ENCODE measurements around the gene CCDC83.

Gene CCDC83

GRCh38 chr11:85821636-85822035, 33.5 kb upstream of the CCDC83 start:
- Histone ChIP-seq H2AFZ (ENCODE audit: low read length) (no peak overlapping the region), H3K27me3 (ENCODE audit: control insufficient read depth in 3 of 3, insufficient read depth in 3 of 3, low read depth in 1 of 3, low read length in 3 of 3) (no peaks in the 10 kb centered on the region), H3K36me3 (replicated peaks in 1 of 2; ENCODE audit: control insufficient read depth in 2 of 2, insufficient read depth in 2 of 2, low read length in 2 of 2) (no peaks in the 10 kb centered on the region), H2BK120ac (ENCODE audit: low read depth, low read length) (no peak overlapping the region), H3K23ac (ENCODE audit: low read depth, low read length, poor library complexity) (no peak overlapping the region), H3K4me2 (ENCODE audit: insufficient read depth, low read length, poor library complexity, severe bottlenecking) (no peak overlapping the region), H3K4me3 (ENCODE audit: low read length in 2 of 2) (no peak overlapping the region), H3K4ac (ENCODE audit: low read length) (no peak overlapping the region), H3K9me3 (replicated peaks in 1 of 2; ENCODE audit: control insufficient read depth in 2 of 2, insufficient read depth in 1 of 2, low read depth in 1 of 2, low read length in 2 of 2) (no peaks in the 10 kb centered on the region), H4K91ac (ENCODE audit: low read depth, low read length, poor library complexity) (no peak overlapping the region), H2BK15ac (ENCODE audit: low read length) (no peak overlapping the region), H2BK5ac (ENCODE audit: low read length) (no peak overlapping the region), H3K27ac (replicated peaks; ENCODE audit: low read length) (no peak overlapping the region), H3K9ac (ENCODE audit: low read depth, low read length, poor library complexity) (no peak overlapping the region), H3K14ac (ENCODE audit: low read length) (no peak overlapping the region), H3K79me1 (ENCODE audit: low read depth, low read length) (no peaks in the 10 kb centered on the region), H3K4me1 (ENCODE audit: control insufficient read depth in 2 of 2, insufficient read depth in 1 of 2, low read depth in 1 of 2, low read length in 2 of 2) (no peaks in the 10 kb centered on the region), H3K18ac (ENCODE audit: low read length) (no peak overlapping the region), H2AK5ac (ENCODE audit: low read depth, low read length) (no peak overlapping the region), H4K8ac (ENCODE audit: low read depth, low read length) (no peak overlapping the region), H2BK12ac (ENCODE audit: low read length) (no peak overlapping the region)
- no peak for DNase-seq (ENCODE audit: low spot score)
- WGBS, 2 donors (ENCODE audit: extremely low coverage in 2 of 2, insufficient read length in 2 of 2, insufficient replicate concordance in 1 of 2): no CpG with 5 or more reads among the region's 1 CpG

GRCh38 chr11:85822814-85823213, 32.4 kb upstream of the CCDC83 start:
- no peaks in the 10 kb centered on the region for H3K79me1 ChIP-seq (ENCODE audit: low read depth, low read length)
- H3K4me2 ChIP-seq (ENCODE audit: insufficient read depth, low read length, poor library complexity, severe bottlenecking): no peak overlapping the region
- no peak overlapping the region for H2BK120ac ChIP-seq (ENCODE audit: low read depth, low read length)
- no peak overlapping the region for H3K4ac ChIP-seq (ENCODE audit: low read length)
- H3K27ac ChIP-seq (replicated peaks; ENCODE audit: low read length): no peak overlapping the region
- H3K9me3 ChIP-seq (replicated peaks in 1 of 2; ENCODE audit: control insufficient read depth in 2 of 2, insufficient read depth in 1 of 2, low read depth in 1 of 2, low read length in 2 of 2): no peaks in the 10 kb centered on the region
- DNase-seq (ENCODE audit: low spot score): no peak
- no peak overlapping the region for H2BK12ac ChIP-seq (ENCODE audit: low read length)
- no peak overlapping the region for H3K23ac ChIP-seq (ENCODE audit: low read depth, low read length, poor library complexity)
- H3K4me3 ChIP-seq (ENCODE audit: low read length in 2 of 2): no peak overlapping the region
- no peaks in the 10 kb centered on the region for H3K27me3 ChIP-seq (ENCODE audit: control insufficient read depth in 3 of 3, insufficient read depth in 3 of 3, low read depth in 1 of 3, low read length in 3 of 3)
- H3K36me3 ChIP-seq (replicated peaks in 1 of 2; ENCODE audit: control insufficient read depth in 2 of 2, insufficient read depth in 2 of 2, low read length in 2 of 2): no peaks in the 10 kb centered on the region
- no peak overlapping the region for H4K8ac ChIP-seq (ENCODE audit: low read depth, low read length)
- H3K9ac ChIP-seq (ENCODE audit: low read depth, low read length, poor library complexity): no peak overlapping the region
- H2AK5ac ChIP-seq (ENCODE audit: low read depth, low read length): no peak overlapping the region
- no CpG with 5 or more reads among the region's 3 CpGs for WGBS, 2 donors (ENCODE audit: extremely low coverage in 2 of 2, insufficient read length in 2 of 2, insufficient replicate concordance in 1 of 2)
- H3K14ac ChIP-seq (ENCODE audit: low read length): no peak overlapping the region
- peaks cover 4% of the 10 kb centered on the region in 2 donors for H3K4me1 ChIP-seq (ENCODE audit: control insufficient read depth in 2 of 2, insufficient read depth in 1 of 2, low read depth in 1 of 2, low read length in 2 of 2)
- no peak overlapping the region for H2BK5ac ChIP-seq (ENCODE audit: low read length)
- H2BK15ac ChIP-seq (ENCODE audit: low read length): no peak overlapping the region
- H4K91ac ChIP-seq (ENCODE audit: low read depth, low read length, poor library complexity): no peak overlapping the region
- no peak overlapping the region for H3K18ac ChIP-seq (ENCODE audit: low read length)
- no peak overlapping the region for H2AFZ ChIP-seq (ENCODE audit: low read length)

- Histone ChIP-seq H3K9ac (ENCODE audit: low read depth, low read length, poor library complexity) (no peak overlapping the region), H4K8ac (ENCODE audit: low read depth, low read length) (no peak overlapping the region), H2BK5ac (ENCODE audit: low read length) (no peak overlapping the region), H2AFZ (ENCODE audit: low read length) (no peak overlapping the region), H2BK120ac (ENCODE audit: low read depth, low read length) (no peak overlapping the region), H3K4me3 (ENCODE audit: low read length in 2 of 2) (no peak overlapping the region), H3K27me3 (ENCODE audit: control insufficient read depth in 3 of 3, insufficient read depth in 3 of 3, low read depth in 1 of 3, low read length in 3 of 3) (no peaks in the 10 kb centered on the region), H3K4ac (ENCODE audit: low read length) (no peak overlapping the region), H3K79me1 (ENCODE audit: low read depth, low read length) (no peaks in the 10 kb centered on the region), H3K36me3 (replicated peaks in 1 of 2; ENCODE audit: control insufficient read depth in 2 of 2, insufficient read depth in 2 of 2, low read length in 2 of 2) (no peaks in the 10 kb centered on the region), H3K4me2 (ENCODE audit: insufficient read depth, low read length, poor library complexity, severe bottlenecking) (no peak overlapping the region), H3K4me1 (ENCODE audit: control insufficient read depth in 2 of 2, insufficient read depth in 1 of 2, low read depth in 1 of 2, low read length in 2 of 2) (peaks cover 4 to 6% of the 10 kb centered on the region in 2 donors), H3K18ac (ENCODE audit: low read length) (no peak overlapping the region), H3K9me3 (replicated peaks in 1 of 2; ENCODE audit: control insufficient read depth in 2 of 2, insufficient read depth in 1 of 2, low read depth in 1 of 2, low read length in 2 of 2) (no peaks in the 10 kb centered on the region), H3K14ac (ENCODE audit: low read length) (no peak overlapping the region), H2AK5ac (ENCODE audit: low read depth, low read length) (no peak overlapping the region), H3K27ac (replicated peaks; ENCODE audit: low read length) (no peak overlapping the region), H2BK15ac (ENCODE audit: low read length) (no peak overlapping the region), H2BK12ac (ENCODE audit: low read length) (no peak overlapping the region), H4K91ac (ENCODE audit: low read depth, low read length, poor library complexity) (no peak overlapping the region), H3K23ac (ENCODE audit: low read depth, low read length, poor library complexity) (no peak overlapping the region)
- DNase-seq (ENCODE audit: low spot score): no peak
- no CpG with 5 or more reads among the region's 2 CpGs for WGBS, 2 donors (ENCODE audit: extremely low coverage in 2 of 2, insufficient read length in 2 of 2, insufficient replicate concordance in 1 of 2)
These were observed 31.4 kb upstream of the CCDC83 start for GRCh38 chr11:85823816-85824215.

- Histone ChIP-seq H2BK15ac (ENCODE audit: low read length) (no peak overlapping the region), H3K79me1 (ENCODE audit: low read depth, low read length) (no peaks in the 10 kb centered on the region), H4K8ac (ENCODE audit: low read depth, low read length) (no peak overlapping the region), H3K4me3 (ENCODE audit: low read length in 2 of 2) (no peak overlapping the region), H3K9ac (ENCODE audit: low read depth, low read length, poor library complexity) (no peak overlapping the region), H4K91ac (ENCODE audit: low read depth, low read length, poor library complexity) (no peak overlapping the region), H3K27me3 (ENCODE audit: control insufficient read depth in 3 of 3, insufficient read depth in 3 of 3, low read depth in 1 of 3, low read length in 3 of 3) (no peaks in the 10 kb centered on the region), H3K4me2 (ENCODE audit: insufficient read depth, low read length, poor library complexity, severe bottlenecking) (no peak overlapping the region), H2BK12ac (ENCODE audit: low read length) (no peak overlapping the region), H3K14ac (ENCODE audit: low read length) (no peak overlapping the region), H3K18ac (ENCODE audit: low read length) (no peak overlapping the region), H3K27ac (replicated peaks; ENCODE audit: low read length) (no peak overlapping the region), H2AFZ (ENCODE audit: low read length) (no peak overlapping the region), H2AK5ac (ENCODE audit: low read depth, low read length) (no peak overlapping the region), H3K36me3 (replicated peaks in 1 of 2; ENCODE audit: control insufficient read depth in 2 of 2, insufficient read depth in 2 of 2, low read length in 2 of 2) (no peaks in the 10 kb centered on the region), H2BK5ac (ENCODE audit: low read length) (no peak overlapping the region), H3K4me1 (ENCODE audit: control insufficient read depth in 2 of 2, insufficient read depth in 1 of 2, low read depth in 1 of 2, low read length in 2 of 2) (peaks cover 4 to 6% of the 10 kb centered on the region in 2 donors), H3K9me3 (replicated peaks in 1 of 2; ENCODE audit: control insufficient read depth in 2 of 2, insufficient read depth in 1 of 2, low read depth in 1 of 2, low read length in 2 of 2) (no peaks in the 10 kb centered on the region), H3K4ac (ENCODE audit: low read length) (no peak overlapping the region), H2BK120ac (ENCODE audit: low read depth, low read length) (no peak overlapping the region), H3K23ac (ENCODE audit: low read depth, low read length, poor library complexity) (no peak overlapping the region)
- no CpG with 5 or more reads among the region's 3 CpGs for WGBS, 2 donors (ENCODE audit: extremely low coverage in 2 of 2, insufficient read length in 2 of 2, insufficient replicate concordance in 1 of 2)
- DNase-seq (ENCODE audit: low spot score): no peak
These were observed 29.6 kb upstream of the CCDC83 start for GRCh38 chr11:85825616-85826015.

Measured in neuronal stem cell (in vitro differentiated cells).